Astrocyte (in vitro differentiated cells and primary cell): ENCODE data around the gene GMDS. TPM values are rescaled to one million over a fixed set of nuclear protein-coding genes. Genes with fewer than 3 reads are reported as not detected.

Experiments
- DNase-seq: peaks from one replicate; pipeline ENCODE4 v3.0.0-alpha.2; 2010; ENCODE audit warnings: low read depth
- FAIRE-seq: peaks from 2 replicates; lab custom pipeline; 2011; peaks lifted over from hg19 to GRCh38; lab: Jason Lieb, UNC
- H2AFZ ChIP-seq: 2 replicates; pipeline ENCODE4 v1.6.0; 2012; ENCODE audit warnings: low read depth, low read length, inconsistent platforms
- H3K27ac ChIP-seq: 2 replicates; pipeline ENCODE4 v1.5.1; 2011; ENCODE audit warnings: low read depth, low read length, inconsistent platforms
- H3K27me3 ChIP-seq: 2 replicates; pipeline ENCODE4 v1.6.0; 2011; ENCODE audit warnings: low read length, inconsistent platforms; ENCODE audit not compliant: insufficient read depth
- H3K36me3 ChIP-seq: 2 replicates; pipeline ENCODE4 v1.5.1; 2011; ENCODE audit warnings: low read length, inconsistent platforms; ENCODE audit not compliant: insufficient read depth
- H3K4me1 ChIP-seq: 2 replicates; pipeline ENCODE4 v1.5.1; 2011; ENCODE audit warnings: low read length, inconsistent platforms; ENCODE audit not compliant: insufficient read depth
- H3K4me2 ChIP-seq: 2 replicates; pipeline ENCODE4 v1.6.0; 2012; ENCODE audit warnings: low read length, inconsistent platforms
- H3K4me3 ChIP-seq: 2 replicates; pipeline ENCODE4 v1.5.1; 2011; ENCODE audit warnings: low read depth, mild to moderate bottlenecking, low read length, inconsistent platforms; ENCODE audit not compliant: insufficient read depth
- H3K79me2 ChIP-seq: 2 replicates; pipeline ENCODE4 v1.6.0; 2012; ENCODE audit warnings: mild to moderate bottlenecking, low read length, inconsistent platforms; ENCODE audit not compliant: insufficient read depth
- H3K9ac ChIP-seq: 2 replicates; pipeline ENCODE4 v1.6.0; 2012; ENCODE audit warnings: mild to moderate bottlenecking, low read length, inconsistent platforms
- H3K9me3 ChIP-seq: 2 replicates; pipeline ENCODE4 v1.5.1; 2012; ENCODE audit warnings: low read depth, mild to moderate bottlenecking, low read length, inconsistent platforms; ENCODE audit not compliant: insufficient read depth
- H4K20me1 ChIP-seq: 2 replicates; pipeline ENCODE4 v1.6.0; 2012; ENCODE audit warnings: low read length, inconsistent platforms; ENCODE audit not compliant: insufficient read depth
- H3K27ac Mint-ChIP-seq: one replicate; pipeline ENCODE4 v1.8.0; 2021; ENCODE audit warnings: mild to moderate bottlenecking, mixed read lengths; ENCODE audit not compliant: unreplicated experiment
- H3K27me3 Mint-ChIP-seq: one replicate; pipeline ENCODE4 v1.8.0; 2021; ENCODE audit warnings: low read depth, mixed read lengths; ENCODE audit not compliant: unreplicated experiment
- H3K36me3 Mint-ChIP-seq: one replicate; pipeline ENCODE4 v1.8.0; 2021; ENCODE audit warnings: low read depth, mixed read lengths; ENCODE audit not compliant: unreplicated experiment
- H3K4me1 Mint-ChIP-seq: one replicate; pipeline ENCODE4 v1.8.0; 2021; ENCODE audit warnings: low read depth, mixed read lengths; ENCODE audit not compliant: unreplicated experiment
- H3K4me3 Mint-ChIP-seq: one replicate; pipeline ENCODE4 v1.8.0; 2021; ENCODE audit warnings: mild to moderate bottlenecking, moderate library complexity, mixed read lengths; ENCODE audit not compliant: unreplicated experiment
- H3K9me3 Mint-ChIP-seq: one replicate; pipeline ENCODE4 v1.8.0; 2021; ENCODE audit warnings: mild to moderate bottlenecking, mixed read lengths; ENCODE audit not compliant: unreplicated experiment
- CTCF ChIP-seq: IDR thresholded peaks from 2 replicates; pipeline ENCODE4 v1.5.1; 2011; ENCODE audit warnings: low read depth, mild to moderate bottlenecking, inconsistent platforms, low read length, moderate library complexity; ENCODE audit not compliant: insufficient read depth
- EZH2 ChIP-seq: IDR thresholded peaks from 2 replicates; pipeline ENCODE4 v1.6.1; 2012; ENCODE audit warnings: mild to moderate bottlenecking, low read length, inconsistent platforms; ENCODE audit not compliant: insufficient read depth
- total RNA-seq: library from RNA; stranded (reverse); gene quantifications from 2 replicates; pipeline ENCODE4 v1.2.1, GENCODE V29; 2021

Gene GMDS
- total RNA-seq, 1 donor from 2014 or later = 9.4 TPM

- Histone ChIP-seq H3K4me2 (no peak overlapping the region), H3K4me1 (peaks cover 8% of the 10 kb centered on the region), H3K27ac (no peak overlapping the region), H3K9me3 (no peaks in the 10 kb centered on the region), H3K9ac (no peak overlapping the region), H4K20me1 (no peaks in the 10 kb centered on the region), H3K36me3 (no peaks in the 10 kb centered on the region), H3K27me3 (no peaks in the 10 kb centered on the region), H3K4me3 (no peak overlapping the region), H3K79me2 (no peaks in the 10 kb centered on the region), H2AFZ (no peak overlapping the region)
- Mint-ChIP-seq H3K27ac (no peak overlapping the region), H3K4me3 (no peak overlapping the region), H3K27me3 (no peaks in the 10 kb centered on the region), H3K36me3 (no peaks in the 10 kb centered on the region), H3K4me1 (peaks cover 6% of the 10 kb centered on the region), H3K9me3 (no peaks in the 10 kb centered on the region)
- DNase-seq = no peak
- TF ChIP-seq EZH2 (no peak), CTCF (no peak)
- FAIRE-seq = no peak
Measured at GRCh38 chr6:1906609-1907008, 338.8 kb downstream of the GMDS start.

GRCh38 chr6:1906014-1906413 lies 339.4 kb downstream of the GMDS start:
- no peaks in the 10 kb centered on the region for H3K36me3 Mint-ChIP-seq
- Histone ChIP-seq H3K27ac (no peak overlapping the region), H3K36me3 (no peaks in the 10 kb centered on the region), H3K4me1 (peaks cover 8% of the 10 kb centered on the region), H3K9ac (no peak overlapping the region), H2AFZ (no peak overlapping the region), H3K27me3 (no peaks in the 10 kb centered on the region), H3K4me3 (no peak overlapping the region), H4K20me1 (no peaks in the 10 kb centered on the region), H3K79me2 (no peaks in the 10 kb centered on the region), H3K9me3 (no peaks in the 10 kb centered on the region), H3K4me2 (no peak overlapping the region)
- no peak for DNase-seq
- no peak for FAIRE-seq
- peaks cover 10% of the 10 kb centered on the region for H3K4me1 Mint-ChIP-seq
- H3K9me3 Mint-ChIP-seq = no peaks in the 10 kb centered on the region
- H3K27ac Mint-ChIP-seq = no peak overlapping the region
- no peak overlapping the region for H3K4me3 Mint-ChIP-seq
- no peak for TF ChIP-seq EZH2
- no peak for TF ChIP-seq CTCF
- no peaks in the 10 kb centered on the region for H3K27me3 Mint-ChIP-seq

GRCh38 chr6:1904898-1905297 lies 340.5 kb downstream of the GMDS start:
- Mint-ChIP-seq H3K36me3 (no peaks in the 10 kb centered on the region), H3K27ac (no peak overlapping the region), H3K4me1 (peaks cover 11% of the 10 kb centered on the region), H3K9me3 (no peaks in the 10 kb centered on the region), H3K4me3 (no peak overlapping the region), H3K27me3 (no peaks in the 10 kb centered on the region)
- Histone ChIP-seq H3K27me3 (no peaks in the 10 kb centered on the region), H4K20me1 (no peaks in the 10 kb centered on the region), H3K9me3 (no peaks in the 10 kb centered on the region), H3K27ac (no peak overlapping the region), H3K79me2 (no peaks in the 10 kb centered on the region), H2AFZ (no peak overlapping the region), H3K9ac (no peak overlapping the region), H3K36me3 (no peaks in the 10 kb centered on the region), H3K4me2 (no peak overlapping the region), H3K4me3 (no peak overlapping the region), H3K4me1 (peaks cover 8% of the 10 kb centered on the region)
- TF ChIP-seq EZH2 (no peak), CTCF (no peak)
- DNase-seq (no peak), FAIRE-seq (no peak)
